ENCODE data around the gene MEGF9.

- TF ChIP-seq CTCF (IDR thresholded peaks at IDR 0.05; ENCODE audit: insufficient read depth, low read length) = no peak
- TF ChIP-seq REST (IDR thresholded peaks at IDR 0.05; ENCODE audit: insufficient replicate concordance, low read depth) = no peak
- TF ChIP-seq SPI1 (IDR thresholded peaks at IDR 0.05; ENCODE audit: borderline replicate concordance, low read depth) = no peak
These were observed 146.4 kb downstream of the MEGF9 start for GRCh38 chr9:120567874-120568273.

Measured in HL-60 (cell line).